Dendritic cell treated with granulocyte-macrophage colony-stimulating factor and Interleukin-4, amounts not matched to agents 40 ng/mL and 50 ng/mL, for 4 days (primary cell): ENCODE data around the gene LPCAT2.
A peak's percentile ranks its signal among the peaks of the same experiment; 100 is the strongest.

Source experiments
- H3K27ac Mint-ChIP-seq: one replicate; pipeline ENCODE4 v1.8.0; 2022; ENCODE audit warnings: mild to moderate bottlenecking, mixed read lengths
- H3K27me3 Mint-ChIP-seq: one replicate; pipeline ENCODE4 v1.8.0; 2022; ENCODE audit warnings: mild to moderate bottlenecking, mixed read lengths
- H3K36me3 Mint-ChIP-seq: one replicate; pipeline ENCODE4 v1.8.0; 2022; ENCODE audit warnings: low read depth, mixed read lengths
- H3K4me1 Mint-ChIP-seq: one replicate; pipeline ENCODE4 v1.8.0; 2022; ENCODE audit warnings: low read depth, mixed read lengths
- H3K4me3 Mint-ChIP-seq: one replicate; pipeline ENCODE4 v1.8.0; 2022; ENCODE audit warnings: mild to moderate bottlenecking, moderate library complexity, mixed read lengths
- H3K9me3 Mint-ChIP-seq: one replicate; pipeline ENCODE4 v1.8.0; 2022; ENCODE audit warnings: mixed read lengths
- intact Hi-C: fragments of 100-400 bp; cut with micrococcal nuclease; formaldehyde crosslinking; loops from one replicate; pipeline ENCODE4 v1.15.0; 2022

LPCAT2 gene

GRCh38 chr16:55503726-55504550, 4.9 kb upstream of the LPCAT2 start:
- peaks cover 55% of the 10 kb centered on the region for H3K4me1 Mint-ChIP-seq
- no peak overlapping the region for H3K4me3 Mint-ChIP-seq
- H3K27ac Mint-ChIP-seq = no peak overlapping the region
- no peaks in the 10 kb centered on the region for H3K27me3 Mint-ChIP-seq
- intact Hi-C loops = no loop called here
- H3K36me3 Mint-ChIP-seq = peaks cover under 1% of the 10 kb centered on the region
- H3K9me3 Mint-ChIP-seq = no peaks in the 10 kb centered on the region

- H3K9me3 Mint-ChIP-seq = no peaks in the 10 kb centered on the region
Measured at GRCh38 chr16:55505333-55506015, 3.4 kb upstream of the LPCAT2 start.

GRCh38 chr16:55506083-55506482, 2.8 kb upstream of the LPCAT2 start:
- intact Hi-C loops = no loop called here
- peak overlapping the region; percentile 26 for H3K27ac Mint-ChIP-seq

More at GRCh38 chr16:55505333-55506015, 3.4 kb upstream of the LPCAT2 start:
- H3K27me3 Mint-ChIP-seq = no peaks in the 10 kb centered on the region
- H3K4me1 Mint-ChIP-seq = peaks cover 54% of the 10 kb centered on the region
- H3K27ac Mint-ChIP-seq = peak overlapping the region; percentile 26
- H3K36me3 Mint-ChIP-seq = peaks cover 10% of the 10 kb centered on the region
- intact Hi-C loops = no loop called here
- H3K4me3 Mint-ChIP-seq = no peak overlapping the region

GRCh38 chr16:55506708-55507107, 2.2 kb upstream of the LPCAT2 start:
- H3K27ac Mint-ChIP-seq = peak overlapping the region; percentile 26
- H3K36me3 Mint-ChIP-seq = peaks cover 13% of the 10 kb centered on the region
- no peak overlapping the region for H3K4me3 Mint-ChIP-seq
- no peaks in the 10 kb centered on the region for H3K27me3 Mint-ChIP-seq
- intact Hi-C loops = no loop called here
- H3K4me1 Mint-ChIP-seq = peaks cover 47% of the 10 kb centered on the region
- peaks cover 1% of the 10 kb centered on the region for H3K9me3 Mint-ChIP-seq

More at GRCh38 chr16:55506083-55506482, 2.8 kb upstream of the LPCAT2 start:
- no peaks in the 10 kb centered on the region for H3K9me3 Mint-ChIP-seq
- no peak overlapping the region for H3K4me3 Mint-ChIP-seq
- H3K27me3 Mint-ChIP-seq = no peaks in the 10 kb centered on the region
- H3K36me3 Mint-ChIP-seq = peaks cover 10% of the 10 kb centered on the region
- H3K4me1 Mint-ChIP-seq = peaks cover 52% of the 10 kb centered on the region

- Mint-ChIP-seq H3K27ac (peak overlapping the region; percentile 91), H3K27me3 (no peaks in the 10 kb centered on the region), H3K4me1 (peaks cover 51% of the 10 kb centered on the region), H3K9me3 (peaks cover 18% of the 10 kb centered on the region), H3K4me3 (peak overlapping the region; percentile 98), H3K36me3 (peaks cover 30% of the 10 kb centered on the region)
- intact Hi-C loops = loop anchor here (2.0 kb wide), 1 partner anchor 26 kb away; no protein-coding TSS in a partner anchor
Measured at GRCh38 chr16:55508271-55508921, 476 bp upstream of the LPCAT2 start.

- H3K4me3 Mint-ChIP-seq = peak overlapping the region; percentile 98
Measured at GRCh38 chr16:55510185-55510805, 1.4 kb downstream of the LPCAT2 start.

GRCh38 chr16:55512941-55513340, 4.1 kb downstream of the LPCAT2 start:
- H3K27me3 Mint-ChIP-seq = no peaks in the 10 kb centered on the region
- H3K36me3 Mint-ChIP-seq = peaks cover 60% of the 10 kb centered on the region
- H3K27ac Mint-ChIP-seq = no peak overlapping the region
- H3K4me3 Mint-ChIP-seq = no peak overlapping the region
- peaks cover 45% of the 10 kb centered on the region for H3K9me3 Mint-ChIP-seq
- peaks cover 28% of the 10 kb centered on the region for H3K4me1 Mint-ChIP-seq
- intact Hi-C loops = no loop called here

More at GRCh38 chr16:55510185-55510805, 1.4 kb downstream of the LPCAT2 start:
- no peaks in the 10 kb centered on the region for H3K27me3 Mint-ChIP-seq
- peaks cover 41% of the 10 kb centered on the region for H3K36me3 Mint-ChIP-seq
- peak overlapping the region; percentile 91 for H3K27ac Mint-ChIP-seq
- H3K4me1 Mint-ChIP-seq = peaks cover 51% of the 10 kb centered on the region
- peaks cover 26% of the 10 kb centered on the region for H3K9me3 Mint-ChIP-seq
- intact Hi-C loops = no loop called here

GRCh38 chr16:55513616-55514015, 4.7 kb downstream of the LPCAT2 start:
- no peak overlapping the region for H3K4me3 Mint-ChIP-seq
- H3K36me3 Mint-ChIP-seq = peaks cover 65% of the 10 kb centered on the region
- H3K27me3 Mint-ChIP-seq = no peaks in the 10 kb centered on the region
- no peak overlapping the region for H3K27ac Mint-ChIP-seq
- peaks cover 25% of the 10 kb centered on the region for H3K4me1 Mint-ChIP-seq
- intact Hi-C loops = no loop called here
- peaks cover 52% of the 10 kb centered on the region for H3K9me3 Mint-ChIP-seq

GRCh38 chr16:55515111-55515510, 6.2 kb downstream of the LPCAT2 start:
- Mint-ChIP-seq H3K4me3 (no peak overlapping the region), H3K4me1 (peaks cover 11% of the 10 kb centered on the region), H3K27ac (no peak overlapping the region), H3K9me3 (peaks cover 66% of the 10 kb centered on the region), H3K36me3 (peaks cover 70% of the 10 kb centered on the region), H3K27me3 (no peaks in the 10 kb centered on the region)
- intact Hi-C loops = no loop called here

- Mint-ChIP-seq H3K27ac (no peak overlapping the region), H3K36me3 (peaks cover 44% of the 10 kb centered on the region), H3K27me3 (no peaks in the 10 kb centered on the region), H3K4me3 (no peak overlapping the region), H3K4me1 (no peaks in the 10 kb centered on the region), H3K9me3 (peaks cover 39% of the 10 kb centered on the region)
- intact Hi-C loops = no loop called here
Measured at GRCh38 chr16:55521792-55522191, 12.9 kb downstream of the LPCAT2 start.

- peaks cover 46% of the 10 kb centered on the region for H3K36me3 Mint-ChIP-seq
- intact Hi-C loops = no loop called here
- H3K27me3 Mint-ChIP-seq = no peaks in the 10 kb centered on the region
- no peaks in the 10 kb centered on the region for H3K4me1 Mint-ChIP-seq
- no peak overlapping the region for H3K4me3 Mint-ChIP-seq
- peaks cover 9% of the 10 kb centered on the region for H3K9me3 Mint-ChIP-seq
- H3K27ac Mint-ChIP-seq = no peak overlapping the region
Measured at GRCh38 chr16:55526441-55526840, 17.6 kb downstream of the LPCAT2 start.

GRCh38 chr16:55527885-55528284, 19.0 kb downstream of the LPCAT2 start:
- intact Hi-C loops = no loop called here
- Mint-ChIP-seq H3K9me3 (no peaks in the 10 kb centered on the region), H3K4me1 (no peaks in the 10 kb centered on the region), H3K27ac (no peak overlapping the region), H3K27me3 (no peaks in the 10 kb centered on the region), H3K36me3 (peaks cover 45% of the 10 kb centered on the region), H3K4me3 (no peak overlapping the region)

- peaks cover 45% of the 10 kb centered on the region for H3K36me3 Mint-ChIP-seq
- intact Hi-C loops = no loop called here
- H3K9me3 Mint-ChIP-seq = no peaks in the 10 kb centered on the region
- H3K4me1 Mint-ChIP-seq = no peaks in the 10 kb centered on the region
- no peak overlapping the region for H3K4me3 Mint-ChIP-seq
- H3K27ac Mint-ChIP-seq = no peak overlapping the region
- no peaks in the 10 kb centered on the region for H3K27me3 Mint-ChIP-seq
Measured at GRCh38 chr16:55529018-55529417, 20.1 kb downstream of the LPCAT2 start.
